Ecto neural progenitor cell (in vitro differentiated cells): ENCODE data around the gene STXBP2.

ENCODE experiments used
- DNase-seq: peaks from one replicate; pipeline ENCODE4 v3.0.0-alpha.2; 2018; ENCODE audit warnings: low spot score

The STXBP2 gene

GRCh38 chr19:7612282-7613274 lies 24.3 kb upstream of the STXBP2 start:
- no peak for DNase-seq

DNA sequence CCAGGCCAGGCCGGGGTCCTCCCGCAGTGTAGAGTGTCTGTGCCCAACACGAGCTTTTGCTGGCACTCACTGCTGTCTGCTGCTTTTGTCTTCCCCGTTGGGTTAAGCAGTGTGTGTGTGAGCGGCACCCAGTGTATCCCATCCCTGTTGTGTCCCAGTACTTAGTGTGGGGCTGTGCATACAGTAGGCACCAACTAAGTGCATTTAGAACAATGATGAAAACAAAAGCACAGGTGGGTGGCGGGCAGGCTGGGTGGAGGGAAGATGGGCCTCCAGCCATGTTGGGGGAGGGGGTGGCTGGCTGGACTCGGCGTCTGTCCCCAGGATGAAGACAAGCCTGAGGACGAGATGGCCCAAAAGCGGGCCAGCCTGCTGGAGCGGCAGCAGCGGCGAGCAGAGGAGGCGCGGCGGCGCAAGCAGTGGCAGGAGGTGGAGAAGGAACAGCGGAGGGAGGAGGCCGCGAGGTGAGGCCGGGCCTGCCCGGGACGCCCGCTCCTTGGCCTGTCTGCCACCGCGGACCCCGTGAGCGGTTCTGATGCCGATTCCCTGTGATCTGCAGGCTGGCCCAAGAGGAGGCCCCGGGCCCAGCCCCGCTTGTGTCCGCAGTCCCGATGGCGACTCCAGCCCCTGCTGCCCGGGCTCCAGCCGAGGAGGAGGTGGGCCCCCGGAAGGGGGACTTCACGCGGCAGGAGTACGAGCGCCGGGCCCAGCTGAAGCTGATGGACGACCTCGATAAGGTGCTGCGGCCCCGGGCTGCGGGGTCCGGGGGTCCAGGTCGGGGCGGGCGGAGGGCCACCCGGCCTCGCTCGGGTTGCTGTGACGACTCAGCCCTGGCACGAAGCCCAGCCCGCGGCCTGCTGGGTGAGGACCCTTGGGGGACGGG lies 21.8 kb upstream of the STXBP2 start:
- DNase-seq, result no peak

DNA sequence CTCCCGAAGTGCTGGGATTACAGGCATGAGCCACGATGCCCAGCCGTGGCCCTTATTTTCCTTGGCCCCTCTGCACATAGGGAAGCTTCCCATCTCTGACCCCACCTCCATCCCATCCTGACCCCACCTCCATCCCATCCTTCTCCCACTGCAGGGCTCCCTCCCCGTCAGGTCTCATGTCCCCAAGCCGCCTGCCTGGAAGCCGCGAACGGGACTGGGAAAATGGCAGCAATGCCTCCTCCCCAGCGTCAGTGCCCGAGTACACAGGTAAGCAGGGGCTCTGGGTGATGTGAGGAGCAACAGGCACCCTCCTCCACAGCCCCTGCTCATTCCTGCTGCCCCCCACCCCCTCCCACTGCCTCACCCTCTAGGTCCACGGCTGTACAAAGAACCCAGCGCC lies 19.7 kb upstream of the STXBP2 start:
- no peak for DNase-seq

- no peak for DNase-seq
Observed at GRCh38 chr19:7617735-7618134, 19.2 kb upstream of the STXBP2 start.

DNA sequence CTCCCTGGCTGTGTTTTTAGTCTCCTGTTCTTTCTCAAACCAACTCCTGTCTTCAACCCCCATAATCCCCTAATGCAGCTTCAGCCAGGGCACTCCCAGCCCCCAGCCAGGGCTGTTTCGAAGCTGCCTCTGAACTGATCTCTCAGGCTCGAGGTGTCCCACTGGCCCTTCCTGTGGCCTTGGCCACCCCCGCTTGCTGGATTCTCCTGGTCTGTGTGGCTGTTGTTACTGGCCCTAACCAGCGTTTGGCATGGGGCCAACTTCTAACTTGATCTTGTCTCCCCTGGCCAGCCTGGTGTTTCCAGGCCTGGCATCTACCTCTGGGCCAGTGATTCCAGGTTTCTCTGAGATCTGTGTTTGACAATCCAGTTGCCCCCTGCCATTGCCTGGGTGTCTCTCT lies 18.6 kb upstream of the STXBP2 start:
- DNase-seq, result no peak

- DNase-seq, result no peak
Observed at GRCh38 chr19:7618771-7619510, 18.0 kb upstream of the STXBP2 start.

- DNase-seq, result no peak
Observed at GRCh38 chr19:7619671-7620441, 17.1 kb upstream of the STXBP2 start.

DNA sequence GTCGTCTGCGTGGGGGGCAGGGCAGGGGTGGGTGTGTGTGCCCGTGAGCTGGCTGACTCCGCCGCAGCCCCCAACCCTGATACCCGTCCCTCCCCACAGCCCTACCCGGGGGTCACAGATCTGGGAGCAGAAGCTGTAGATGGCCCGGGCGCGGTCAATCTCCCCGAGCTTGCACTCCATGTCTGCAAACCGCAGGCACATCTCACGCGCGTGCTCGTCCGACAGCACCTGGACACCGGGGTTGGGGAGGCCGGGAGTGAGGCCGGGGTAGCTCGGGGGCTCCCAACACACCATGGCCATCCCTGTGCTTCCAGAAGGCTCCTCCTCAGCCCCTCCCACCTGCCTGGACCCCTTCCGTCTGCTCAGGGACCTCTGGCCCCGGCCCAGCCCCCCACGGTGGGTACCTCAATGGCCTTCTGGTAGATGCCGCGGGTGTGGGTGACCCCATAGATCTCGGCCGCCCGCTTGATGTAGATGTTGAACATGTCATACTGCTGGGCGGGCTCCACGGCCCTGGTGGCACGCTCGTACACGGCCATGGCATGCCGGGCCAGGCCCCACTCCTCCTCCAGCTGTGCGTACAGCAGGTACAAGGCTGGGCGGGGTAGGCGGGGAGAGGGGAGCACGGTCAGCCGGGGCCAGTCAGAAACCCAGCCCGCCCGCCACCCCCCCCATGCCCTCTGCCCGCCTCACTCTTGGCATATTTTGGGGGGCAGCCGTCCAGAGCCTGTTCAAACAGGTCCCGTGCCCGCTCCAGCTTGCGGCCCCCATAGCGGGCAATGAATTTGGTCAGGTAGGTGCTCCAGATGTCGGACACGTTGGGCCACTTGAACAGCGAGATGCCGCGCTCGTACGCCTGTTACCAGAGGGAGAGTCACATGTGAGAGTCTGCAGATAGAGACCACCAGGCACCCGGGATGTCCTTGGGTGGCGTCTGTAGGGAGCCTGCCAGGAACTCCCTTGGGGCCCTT lies 16.2 kb upstream of the STXBP2 start:
- DNase-seq, result no peak

DNA sequence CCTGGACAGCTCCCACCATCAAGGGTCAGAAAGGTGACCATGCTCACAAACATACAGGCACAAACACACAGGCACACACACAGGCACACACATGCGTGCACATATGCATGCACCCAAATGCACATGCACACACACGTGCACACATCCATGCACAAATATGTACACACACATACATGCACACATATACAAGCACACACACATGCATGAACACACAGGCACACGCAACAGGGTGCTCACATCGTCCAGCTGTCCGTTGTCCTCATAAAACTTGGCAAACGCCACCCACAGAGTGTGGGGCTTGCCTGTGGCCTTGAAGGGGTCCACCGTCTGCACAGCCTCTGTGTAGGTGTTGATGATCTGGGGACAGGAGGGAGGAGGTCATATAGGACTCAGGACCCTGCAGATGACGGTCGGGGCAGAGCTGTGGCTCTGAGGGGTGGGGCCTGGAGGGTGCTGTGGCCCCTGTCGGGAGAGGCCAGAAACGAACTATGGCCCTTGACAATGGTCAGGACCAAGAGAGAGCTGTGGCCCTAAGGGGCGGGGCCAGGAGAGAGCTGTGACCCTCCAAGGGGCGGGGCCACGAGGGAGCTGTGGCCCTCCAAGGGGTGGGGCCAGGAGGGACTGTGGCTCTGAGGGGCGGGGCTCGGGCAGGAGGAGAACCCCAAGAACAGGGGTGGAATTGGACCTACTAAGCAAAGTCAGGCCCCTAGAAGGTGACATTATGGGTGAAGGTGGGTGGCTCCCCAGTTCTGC lies 13.8 kb upstream of the STXBP2 start:
- no peak for DNase-seq

DNA sequence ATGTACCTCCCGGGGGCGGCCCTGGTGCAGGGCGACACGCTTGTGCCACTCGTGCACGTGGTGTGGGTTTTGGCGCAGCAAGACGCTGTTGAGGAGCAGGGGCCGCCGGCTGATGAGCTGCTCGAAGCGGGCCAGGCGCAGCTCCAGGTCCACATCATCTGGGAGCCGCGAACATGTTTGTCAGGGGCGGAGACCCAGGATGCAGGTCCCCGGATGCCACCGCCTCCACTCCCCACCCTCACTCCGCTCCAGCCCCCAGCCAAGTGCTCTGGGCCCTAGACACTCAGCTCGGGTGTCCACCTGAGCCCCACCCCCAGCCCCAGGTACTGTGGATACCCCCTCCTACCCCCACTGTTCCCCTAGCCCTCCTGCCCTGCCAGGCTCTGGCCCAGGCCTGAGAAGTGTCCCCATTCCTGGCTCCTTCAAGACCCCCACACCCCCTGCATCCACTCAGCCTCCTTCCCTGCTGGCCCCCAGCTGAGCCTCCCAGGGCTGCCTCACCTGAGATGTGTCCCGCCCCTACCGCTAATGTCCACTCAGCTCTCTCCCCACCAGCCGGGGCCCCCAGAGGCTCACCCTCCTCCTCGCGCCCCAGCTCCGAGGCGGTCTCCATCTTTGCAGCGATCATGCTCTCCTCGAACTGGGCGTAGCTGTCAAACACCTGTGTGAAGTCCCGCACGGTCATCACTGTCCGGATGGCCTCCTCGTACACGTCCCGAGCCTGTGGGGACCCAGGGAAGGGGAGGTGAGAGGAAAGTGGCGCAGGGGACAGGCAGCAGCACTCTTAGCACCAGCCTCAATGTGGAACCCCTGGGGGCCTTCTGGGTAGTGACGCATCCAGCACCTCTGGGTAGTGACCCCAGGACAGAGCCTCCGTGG lies 12.9 kb upstream of the STXBP2 start:
- no peak for DNase-seq

- no peak for DNase-seq
Observed at GRCh38 chr19:7624810-7625209, 12.1 kb upstream of the STXBP2 start.

DNA sequence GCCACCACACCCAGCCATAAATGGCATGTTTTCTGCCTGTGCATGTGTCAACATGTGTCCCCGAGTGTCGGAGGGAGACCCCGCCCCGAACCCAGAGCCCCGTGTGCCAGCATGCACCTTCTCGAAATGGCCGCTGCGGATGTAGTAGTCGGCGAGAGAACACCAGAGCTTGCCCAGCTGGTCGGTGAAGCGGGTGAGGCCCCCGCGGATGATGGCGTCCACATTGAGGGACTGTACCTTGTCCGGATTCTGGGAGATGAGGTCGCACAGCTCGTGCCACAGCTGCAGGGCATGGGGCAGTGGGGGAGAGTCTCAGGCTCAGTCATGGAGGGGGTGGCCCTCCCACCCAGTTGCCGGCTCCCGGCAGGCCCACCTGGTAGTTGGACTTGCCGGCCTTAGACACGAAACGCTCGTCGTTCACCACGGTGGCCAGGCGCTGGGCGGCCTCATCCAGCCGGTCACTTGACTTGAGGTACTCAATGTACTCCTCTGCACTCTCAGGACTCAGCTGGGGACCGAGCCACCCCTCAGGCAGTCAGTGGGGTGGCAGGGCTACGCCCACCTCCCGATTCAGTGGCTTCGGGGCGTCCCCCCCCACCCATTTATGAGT lies 11.0 kb upstream of the STXBP2 start:
- no peak for DNase-seq

DNA sequence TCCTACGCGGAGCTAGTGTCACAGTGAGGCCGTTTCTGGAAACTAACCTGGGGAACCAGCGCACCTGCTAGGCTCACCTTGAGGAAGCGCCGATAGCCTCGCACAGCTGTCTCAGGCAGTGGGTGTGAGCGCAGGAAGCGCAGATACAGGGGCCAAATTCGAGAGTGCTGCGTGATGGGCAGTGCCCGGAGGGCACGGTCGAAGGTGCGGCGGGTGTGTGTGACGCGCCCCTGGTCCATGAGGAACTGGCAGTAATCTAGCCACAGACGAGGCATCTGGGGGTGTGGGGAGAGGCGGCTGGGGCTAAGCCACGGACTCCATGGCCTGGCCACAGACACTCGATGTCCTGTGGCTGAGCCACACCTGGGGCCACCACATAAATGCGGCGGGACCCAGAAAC lies 9.7 kb upstream of the STXBP2 start:
- no peak for DNase-seq

GRCh38 chr19:7628589-7629311 lies 8.2 kb upstream of the STXBP2 start:
- no peak for DNase-seq

DNA sequence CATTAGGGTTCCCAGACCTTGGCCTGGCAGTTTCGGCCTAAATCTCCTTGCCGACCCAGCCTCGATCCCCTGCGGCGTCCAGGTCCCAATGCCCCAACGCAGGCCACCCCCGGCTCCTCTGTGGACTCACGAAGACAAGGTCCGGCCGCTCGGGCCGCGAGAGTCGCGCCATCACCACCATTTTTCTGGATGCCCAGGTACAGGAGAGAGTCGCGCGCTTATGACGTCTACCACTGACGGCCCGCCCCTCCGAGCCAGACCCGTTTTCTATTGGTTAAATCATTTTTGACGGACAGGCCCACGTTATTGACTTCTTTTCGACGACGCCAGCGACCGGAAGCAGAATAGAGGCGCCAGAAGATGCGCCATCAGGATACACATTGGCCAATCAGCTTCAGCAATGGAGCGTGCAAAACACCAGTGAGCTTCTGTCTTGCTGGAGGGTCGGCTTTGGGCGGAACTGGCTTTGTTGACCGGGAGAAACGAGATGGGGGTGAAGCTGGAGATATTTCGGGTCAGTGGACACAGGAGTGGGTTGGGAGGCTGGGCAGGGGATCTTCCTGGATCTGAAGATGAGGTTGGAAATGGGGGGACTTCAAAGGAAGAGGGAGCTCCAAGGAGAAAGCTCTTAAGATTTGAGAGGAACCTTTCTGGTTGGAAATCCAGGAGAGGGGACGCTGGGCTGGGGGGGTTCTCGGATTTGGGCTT lies 7.4 kb upstream of the STXBP2 start, which contains the start of the genes PET100 and XAB2:
TSS of gene PET100 (plus strand) at position 447 of the 708 bp plus-strand sequence. CDS start at position 488, 41 bp downstream.
TSS of gene XAB2 (minus strand) at position 199 of the 708 bp plus-strand sequence. CDS start at position 181, 18 bp downstream.
- DNase-seq, result peak; percentile 96

DNA sequence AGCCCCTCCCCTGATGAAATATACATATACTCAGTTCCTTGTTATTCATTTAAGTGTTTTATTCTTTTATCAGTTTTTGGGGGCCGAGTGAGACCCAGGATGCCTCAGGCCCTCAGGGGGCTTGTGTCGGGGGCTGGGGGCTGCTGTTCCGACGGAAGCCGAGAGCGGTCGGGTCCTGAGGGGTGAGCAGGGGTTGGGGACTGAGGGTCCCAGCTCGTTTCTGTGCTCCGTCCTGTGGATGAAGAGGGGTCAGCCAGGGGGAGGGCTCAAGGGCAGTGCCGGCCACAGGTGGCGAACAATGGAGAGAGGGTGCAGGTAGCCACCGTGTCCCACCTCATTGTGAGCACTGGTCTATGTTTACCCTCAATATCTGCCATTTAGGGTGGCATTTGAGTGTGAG lies 5.3 kb upstream of the STXBP2 start:
- DNase-seq, result no peak
